Stimulated activated CD4-positive, alpha-beta T cell treated with anti-CD3 and anti-CD28 coated beads, Interleukin-1b, Interleukin-23, amount 100 ng/mL, for 4 hours (primary cell): ENCODE data around the gene PDE4C.

Experiments
- DNase-seq, 2 donors: peaks; one replicate each; pipeline ENCODE4 v3.0.0-alpha.2; 2020; ENCODE audit warnings: low read depth in 2 of 2

Gene PDE4C

GRCh38 chr19:18254546-18255503, 28.6 kb upstream of the PDE4C start:
- DNase-seq: no peak

DNA sequence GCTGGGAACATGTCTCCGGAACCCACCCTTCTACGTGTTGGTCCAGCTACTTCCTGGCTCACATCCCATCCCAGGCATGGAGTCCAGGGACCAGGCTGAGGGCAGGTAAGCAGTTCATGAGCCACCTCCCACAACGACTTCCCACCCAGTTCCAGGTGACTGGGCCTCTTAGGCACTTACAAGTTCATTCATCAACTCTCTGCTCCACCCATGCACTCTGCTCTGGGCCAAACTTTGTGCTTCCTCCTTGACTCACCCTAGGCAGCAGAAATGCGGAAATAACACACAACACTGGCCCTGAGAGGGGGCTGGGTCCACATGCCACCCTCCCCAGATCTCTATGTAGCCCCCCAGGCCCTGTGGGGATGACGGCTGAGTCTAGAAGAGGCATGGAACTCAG, 27.5 kb upstream of the PDE4C start:
- DNase-seq: no peak

- no peak for DNase-seq
Measured at GRCh38 chr19:18253130-18253529, 26.9 kb upstream of the PDE4C start.

- no peak for DNase-seq
Measured at GRCh38 chr19:18252370-18252717, 26.1 kb upstream of the PDE4C start.

GRCh38 chr19:18251587-18252369, 25.5 kb upstream of the PDE4C start:
- peak; percentile 73 to 84 for DNase-seq

DNA sequence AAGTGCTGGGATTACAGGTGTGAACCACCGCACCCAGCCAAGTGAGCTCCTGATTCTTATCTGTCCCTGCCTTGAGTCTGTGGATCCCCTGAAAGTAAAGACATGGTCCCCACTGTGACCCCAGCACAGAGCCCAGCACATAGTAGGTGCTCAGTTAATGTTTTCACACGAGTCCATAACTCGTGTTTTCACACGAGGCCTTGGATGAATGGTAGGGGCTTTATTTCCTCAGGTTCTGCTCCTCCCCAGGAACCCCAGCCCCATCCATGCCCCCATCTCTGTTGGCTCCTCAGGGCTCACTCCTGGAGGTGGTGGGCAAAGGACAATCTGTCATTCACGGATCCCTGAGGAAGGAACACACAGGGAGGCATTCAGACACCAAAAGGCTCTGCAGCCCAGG, 23.6 kb upstream of the PDE4C start:
- no peak for DNase-seq

GRCh38 chr19:18245297-18245696, 19.1 kb upstream of the PDE4C start:
- DNase-seq: no peak

DNA sequence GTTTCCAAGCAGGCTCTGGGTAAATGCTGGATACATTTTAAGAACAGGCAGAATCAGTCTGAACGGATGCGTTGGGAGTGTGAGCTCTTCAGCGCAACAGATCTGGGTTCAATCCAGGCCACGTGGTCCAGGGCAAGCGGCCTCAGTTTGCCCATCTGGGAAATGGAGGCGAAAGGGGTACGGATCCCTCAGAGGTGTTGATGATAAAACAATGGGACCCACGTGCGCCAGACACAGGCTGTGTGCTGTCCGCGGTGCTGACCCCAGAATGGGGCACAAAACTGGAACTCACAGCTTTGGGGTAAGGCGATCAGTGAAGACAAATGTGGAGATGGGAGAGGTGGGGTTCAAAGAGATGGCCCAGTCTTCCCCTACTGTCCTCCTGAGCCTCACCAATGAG, 13.1 kb upstream of the PDE4C start:
- no peak for DNase-seq

GRCh38 chr19:18234194-18234593, 8.0 kb upstream of the PDE4C start:
- no peak for DNase-seq

DNA sequence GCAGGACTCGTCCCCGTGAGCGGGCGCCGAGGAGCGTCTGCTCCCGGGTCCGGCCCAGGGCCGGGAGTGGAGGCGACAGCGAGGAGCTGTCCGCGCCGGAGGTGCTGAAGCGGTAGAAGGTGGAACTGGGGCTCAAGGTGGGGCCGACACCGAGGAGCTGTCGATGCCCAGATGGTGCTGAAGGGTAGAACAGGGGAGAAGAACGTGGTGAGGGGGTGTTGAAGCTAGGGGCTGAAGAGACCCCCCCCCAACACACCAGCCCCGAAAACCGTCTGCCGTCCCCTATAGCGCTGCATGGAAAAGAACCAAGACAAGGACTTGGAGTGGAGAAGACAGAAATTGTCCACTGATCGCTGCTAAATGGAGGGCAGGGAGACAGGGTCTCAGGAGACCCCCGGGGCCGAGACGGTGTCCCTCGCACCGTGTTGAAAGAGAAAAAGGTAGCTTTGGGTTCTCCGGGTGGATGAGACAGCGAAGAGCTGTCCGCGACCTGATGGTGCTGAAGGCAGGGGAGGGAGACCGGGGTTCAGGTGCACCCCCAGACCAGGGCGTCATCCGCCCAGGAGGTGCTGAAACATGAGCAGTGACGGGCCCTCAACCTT, 7.1 kb upstream of the PDE4C start:
- peak in 1 of 2 donors; percentile 41 for DNase-seq

- no peak for DNase-seq
Measured at GRCh38 chr19:18232540-18233223, 6.4 kb upstream of the PDE4C start.

GRCh38 chr19:18231775-18232174, 5.5 kb upstream of the PDE4C start:
- no peak for DNase-seq

DNA sequence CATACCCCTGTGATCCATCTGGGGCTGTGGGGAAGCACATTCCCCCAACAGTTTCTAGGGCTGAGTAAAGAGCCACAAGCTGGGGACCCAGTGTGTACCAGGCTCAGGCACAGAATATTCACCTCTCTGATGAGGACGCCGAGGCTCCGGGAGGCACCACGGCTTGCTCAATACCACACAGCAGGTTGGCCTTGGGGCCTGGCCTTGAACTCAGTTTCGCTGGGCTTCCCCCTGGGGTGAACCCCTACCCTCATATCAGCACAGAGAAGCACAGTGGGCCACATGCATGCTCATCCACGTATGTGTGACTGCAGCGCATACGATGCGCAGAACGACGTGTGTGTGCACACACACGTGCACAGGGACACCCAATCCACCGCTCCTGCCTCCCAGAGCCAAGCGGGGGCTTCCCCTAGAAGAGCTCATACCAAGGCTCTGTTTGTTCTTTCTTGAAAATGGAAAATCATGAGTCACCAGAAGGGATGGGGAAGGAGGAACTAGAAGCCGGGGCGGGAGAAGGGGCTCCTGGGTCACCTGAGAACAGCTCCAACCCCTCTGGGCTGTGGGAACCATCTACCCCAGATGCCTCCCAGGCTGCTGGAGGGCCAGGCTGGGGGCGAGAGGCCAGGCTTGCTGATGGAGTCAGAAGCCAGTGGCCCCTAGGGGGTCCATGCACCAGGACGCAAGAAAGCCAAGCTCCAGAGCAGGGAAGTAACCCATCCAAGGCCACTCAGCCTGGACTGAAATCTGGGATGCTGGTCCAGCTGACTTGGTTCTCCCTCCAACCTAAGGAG, 4.9 kb upstream of the PDE4C start:
- DNase-seq: no peak

GRCh38 chr19:18229915-18230314, 3.7 kb upstream of the PDE4C start:
- no peak for DNase-seq

DNA sequence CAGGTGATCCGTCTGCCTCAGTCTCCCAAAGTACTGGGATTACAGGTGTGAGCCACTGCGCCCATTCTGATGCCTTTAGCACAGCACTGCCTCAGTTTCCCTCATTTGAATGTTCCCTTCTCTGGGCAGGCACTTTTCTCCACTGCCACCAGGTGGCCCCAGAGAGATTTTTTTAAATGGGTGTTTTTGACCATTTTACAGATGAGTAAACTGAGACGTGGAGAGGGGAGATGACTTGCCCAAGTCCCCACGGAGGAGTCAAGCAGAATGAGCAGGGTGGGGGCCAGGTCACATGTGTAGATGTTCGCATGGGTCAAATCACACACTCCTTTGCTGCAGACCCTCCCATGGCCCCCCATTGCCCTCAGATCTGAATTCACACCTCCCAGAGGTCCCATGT, 3.2 kb upstream of the PDE4C start:
- DNase-seq: no peak

DNA sequence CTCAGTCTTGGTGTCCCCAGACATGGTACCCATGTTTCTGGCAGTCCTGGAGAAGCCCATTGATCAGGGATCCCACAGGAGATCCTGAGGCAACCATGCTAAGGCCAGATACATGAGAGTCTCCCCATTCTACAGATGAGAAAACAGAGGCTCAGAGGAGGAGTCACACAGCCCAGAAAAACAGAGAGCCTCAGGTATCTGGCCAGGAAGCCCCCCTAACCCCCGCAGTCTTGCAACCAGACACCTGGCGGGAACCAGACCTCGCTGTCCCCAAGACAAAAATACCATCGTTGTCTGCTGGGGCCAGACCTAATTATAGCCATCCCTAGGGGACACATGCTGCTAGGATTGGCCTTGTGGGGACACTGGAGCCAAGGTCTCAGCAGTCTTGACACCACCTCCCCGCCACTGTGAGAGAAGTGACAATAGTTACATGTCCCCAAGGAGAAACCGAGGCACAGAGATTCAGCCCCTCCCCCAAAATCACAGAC, 1.6 kb upstream of the PDE4C start:
- DNase-seq: no peak

GRCh38 chr19:18226956-18227780, 930 bp upstream of the PDE4C start:
- no peak for DNase-seq

- DNase-seq: no peak
Measured at GRCh38 chr19:18225355-18225701, 910 bp downstream of the PDE4C start.

DNA sequence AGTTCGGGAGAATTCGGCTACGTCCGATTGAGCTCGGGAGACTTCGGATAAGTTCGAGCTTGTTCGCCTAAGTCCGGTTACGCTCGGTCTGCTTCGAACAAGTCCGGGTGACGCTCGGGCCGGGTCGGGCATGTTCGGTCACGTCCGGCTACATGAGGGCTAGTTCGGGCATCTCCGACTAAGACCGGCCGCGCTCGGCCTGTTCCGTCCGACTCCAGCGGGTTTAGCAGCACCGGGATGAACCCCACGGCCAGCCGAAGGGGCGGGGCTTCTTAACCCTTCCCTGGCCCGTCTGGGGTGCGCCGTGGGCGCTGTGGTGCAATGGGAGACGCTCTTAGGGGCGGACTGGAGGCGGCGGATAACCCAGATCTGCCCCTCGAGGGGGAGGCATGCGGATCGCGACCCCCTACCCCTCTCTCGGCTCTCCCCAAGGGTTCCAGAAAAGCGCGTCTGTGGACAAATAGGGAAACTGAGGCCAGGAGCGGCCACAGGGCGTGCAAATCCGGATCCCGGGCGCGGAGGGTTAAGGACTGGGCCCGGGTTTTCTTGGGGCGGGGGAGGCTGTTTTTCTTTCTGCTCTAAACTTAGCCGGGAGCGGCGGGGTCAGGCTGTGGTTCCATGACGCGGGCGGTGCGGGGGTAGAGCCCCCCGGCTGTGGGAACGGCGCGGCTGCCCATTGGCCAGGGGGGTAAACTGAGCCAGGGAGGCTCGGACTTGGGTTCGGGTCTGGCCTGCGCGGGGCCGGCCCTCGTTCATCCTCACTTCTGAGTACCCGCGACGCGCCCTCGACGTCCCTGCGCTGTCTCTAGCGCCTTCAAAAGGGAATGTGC, 1.5 kb downstream of the PDE4C start:
- peak; percentile 53 to 83 for DNase-seq
